Brain microvascular endothelial cell (primary cell): ENCODE results near the gene IL17RB.

Source experiments
- DNase-seq: peaks from one replicate; pipeline ENCODE4 v3.0.0-alpha.2; 2020
- H3K27ac ChIP-seq: fragments of 250-450 bp; sonication (Bioruptor Pico); 2 replicates; pipeline ENCODE4 v1.5.1; 2020; ENCODE audit warnings: mild to moderate bottlenecking, moderate library complexity
- H3K27me3 ChIP-seq: fragments of 250-450 bp; sonication (Bioruptor Pico); replicated peaks from 2 replicates; pipeline ENCODE4 v1.5.1; 2020; ENCODE audit warnings: mild to moderate bottlenecking
- H3K36me3 ChIP-seq: fragments of 250-450 bp; sonication (Bioruptor Pico); replicated peaks from 2 replicates; pipeline ENCODE4 v1.5.1; 2020; ENCODE audit warnings: mild to moderate bottlenecking
- H3K4me3 ChIP-seq: 2 replicates; pipeline ENCODE4 v1.5.1; 2011; ENCODE audit warnings: low read depth, mild to moderate bottlenecking, control low read depth, low read length, moderate library complexity
- CTCF ChIP-seq: IDR thresholded peaks from 2 replicates; pipeline ENCODE4 v1.5.1; 2011; ENCODE audit warnings: low read depth, mild to moderate bottlenecking, moderate library complexity, low read length, control low read depth, inconsistent platforms; ENCODE audit errors: missing control alignments
- in situ Hi-C: cut with HindIII; loops from 2 replicates; pipeline ENCODE4 v1.10.0; 2017; ENCODE audit warnings: low sequenced_read_pairs, low pct_ligation_motif_present

Gene IL17RB

GRCh38 chr3:53820084-53820483 lies 26.3 kb upstream of the IL17RB start:
- TF ChIP-seq CTCF = no peak
- in situ Hi-C loops = no loop called here
- no peaks in the 10 kb centered on the region for H3K36me3 ChIP-seq
- H3K27ac ChIP-seq = no peak overlapping the region
- no peaks in the 10 kb centered on the region for H3K27me3 ChIP-seq
- no peak overlapping the region for H3K4me3 ChIP-seq
- no peak for DNase-seq

- H3K36me3 ChIP-seq = no peaks in the 10 kb centered on the region
- DNase-seq = no peak
- no peak for TF ChIP-seq CTCF
- H3K27me3 ChIP-seq = no peaks in the 10 kb centered on the region
- no peak overlapping the region for H3K27ac ChIP-seq
- in situ Hi-C loops = no loop called here
- H3K4me3 ChIP-seq = no peak overlapping the region
Observed at GRCh38 chr3:53820756-53821580, 25.4 kb upstream of the IL17RB start.

- Histone ChIP-seq H3K36me3 (no peaks in the 10 kb centered on the region), H3K4me3 (no peak overlapping the region), H3K27me3 (no peaks in the 10 kb centered on the region), H3K27ac (no peak overlapping the region)
- in situ Hi-C loops = no loop called here
- no peak for TF ChIP-seq CTCF
- DNase-seq = no peak
Observed at GRCh38 chr3:53821631-53822121, 24.7 kb upstream of the IL17RB start.

GRCh38 chr3:53822331-53822741 lies 24.0 kb upstream of the IL17RB start:
- Histone ChIP-seq H3K4me3 (no peak overlapping the region), H3K27ac (no peak overlapping the region), H3K36me3 (no peaks in the 10 kb centered on the region), H3K27me3 (no peaks in the 10 kb centered on the region)
- no peak for DNase-seq
- TF ChIP-seq CTCF = no peak
- in situ Hi-C loops = no loop called here

- Histone ChIP-seq H3K27ac (no peak overlapping the region), H3K27me3 (no peaks in the 10 kb centered on the region), H3K36me3 (no peaks in the 10 kb centered on the region), H3K4me3 (no peak overlapping the region)
- no peak for DNase-seq
- TF ChIP-seq CTCF = no peak
- in situ Hi-C loops = no loop called here
Observed at GRCh38 chr3:53823026-53823955, 23.1 kb upstream of the IL17RB start.
